ENCODE measurements around the gene DECR2. TPM values are rescaled to one million over a fixed set of nuclear protein-coding genes. Genes with fewer than 3 reads are reported as not detected.

DECR2 gene
- polyA plus RNA-seq, 4 donors, result 28.1 to 42.0 (median 31.9) TPM

GRCh38 chr16:427250-427649 lies 25.6 kb downstream of the DECR2 start:
- no peak for DNase-seq (ENCODE audit: low read depth in 4 of 4, low spot score in 2 of 4)

- DNase-seq (ENCODE audit: low read depth in 4 of 4, low spot score in 2 of 4), result no peak
Measured at GRCh38 chr16:430904-431303, 29.2 kb downstream of the DECR2 start.

DNA sequence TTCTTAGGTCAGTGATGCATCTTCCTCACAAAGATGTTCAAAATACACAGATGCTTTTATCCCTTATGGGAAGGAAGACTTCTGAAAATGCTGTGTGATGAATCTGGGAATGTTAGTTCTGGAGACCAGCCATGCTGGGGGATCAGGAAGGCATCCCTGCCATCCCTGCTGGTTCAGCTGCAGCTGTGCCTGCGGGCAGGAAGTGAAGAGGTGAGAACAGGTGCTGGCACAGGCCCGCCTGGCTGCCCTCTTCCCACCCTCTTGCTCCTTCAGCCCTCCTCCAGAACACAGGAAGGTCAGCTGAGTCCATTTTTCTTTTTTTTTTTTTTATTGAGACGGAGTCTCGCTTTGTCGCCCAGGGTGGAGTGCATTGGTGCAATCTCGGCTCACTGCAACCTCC lies 38.9 kb downstream of the DECR2 start:
- no peak for DNase-seq (ENCODE audit: low read depth in 4 of 4, low spot score in 2 of 4)

- DNase-seq (ENCODE audit: low read depth in 4 of 4, low spot score in 2 of 4), result no peak
Measured at GRCh38 chr16:441447-441846, 39.8 kb downstream of the DECR2 start.

GRCh38 chr16:442976-443375 lies 41.3 kb downstream of the DECR2 start:
- DNase-seq (ENCODE audit: low read depth in 4 of 4, low spot score in 2 of 4), result no peak

- DNase-seq (ENCODE audit: low read depth in 4 of 4, low spot score in 2 of 4), result no peak
Measured at GRCh38 chr16:444027-444426, 42.3 kb downstream of the DECR2 start.

DNA sequence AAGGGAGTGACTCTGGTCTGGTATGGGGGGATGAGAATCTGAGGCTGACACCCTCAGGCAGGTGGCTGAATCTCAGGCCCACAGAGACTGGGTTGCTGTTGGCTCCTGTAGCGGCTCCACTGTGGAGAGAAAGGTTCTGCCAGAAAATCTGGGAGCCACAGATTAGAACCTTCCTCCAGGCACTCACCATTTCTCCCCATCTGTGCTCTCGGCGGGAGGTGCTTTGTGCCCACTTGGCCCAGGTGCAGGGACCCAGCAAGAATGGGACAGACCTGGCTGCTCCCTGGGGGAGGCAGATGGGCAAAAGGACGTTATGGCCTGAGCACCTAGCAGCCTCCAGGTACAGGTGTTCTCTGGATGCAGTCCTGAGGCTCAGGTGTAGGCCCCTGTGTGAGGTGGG lies 43.9 kb downstream of the DECR2 start:
- DNase-seq (ENCODE audit: low read depth in 4 of 4, low spot score in 2 of 4), result no peak

- DNase-seq (ENCODE audit: low read depth in 4 of 4, low spot score in 2 of 4), result no peak
Measured at GRCh38 chr16:450385-450784, 48.7 kb downstream of the DECR2 start.

GRCh38 chr16:450785-451512 lies 49.3 kb downstream of the DECR2 start:
- no peak for DNase-seq (ENCODE audit: low read depth in 4 of 4, low spot score in 2 of 4)

GRCh38 chr16:454397-454940 lies 52.8 kb downstream of the DECR2 start:
- DNase-seq (ENCODE audit: low read depth in 4 of 4, low spot score in 2 of 4), result no peak

GRCh38 chr16:455453-455852 lies 53.8 kb downstream of the DECR2 start:
- no peak for DNase-seq (ENCODE audit: low read depth in 4 of 4, low spot score in 2 of 4)

GRCh38 chr16:456891-457483 lies 55.3 kb downstream of the DECR2 start:
- DNase-seq (ENCODE audit: low read depth in 4 of 4, low spot score in 2 of 4), result no peak

DNA sequence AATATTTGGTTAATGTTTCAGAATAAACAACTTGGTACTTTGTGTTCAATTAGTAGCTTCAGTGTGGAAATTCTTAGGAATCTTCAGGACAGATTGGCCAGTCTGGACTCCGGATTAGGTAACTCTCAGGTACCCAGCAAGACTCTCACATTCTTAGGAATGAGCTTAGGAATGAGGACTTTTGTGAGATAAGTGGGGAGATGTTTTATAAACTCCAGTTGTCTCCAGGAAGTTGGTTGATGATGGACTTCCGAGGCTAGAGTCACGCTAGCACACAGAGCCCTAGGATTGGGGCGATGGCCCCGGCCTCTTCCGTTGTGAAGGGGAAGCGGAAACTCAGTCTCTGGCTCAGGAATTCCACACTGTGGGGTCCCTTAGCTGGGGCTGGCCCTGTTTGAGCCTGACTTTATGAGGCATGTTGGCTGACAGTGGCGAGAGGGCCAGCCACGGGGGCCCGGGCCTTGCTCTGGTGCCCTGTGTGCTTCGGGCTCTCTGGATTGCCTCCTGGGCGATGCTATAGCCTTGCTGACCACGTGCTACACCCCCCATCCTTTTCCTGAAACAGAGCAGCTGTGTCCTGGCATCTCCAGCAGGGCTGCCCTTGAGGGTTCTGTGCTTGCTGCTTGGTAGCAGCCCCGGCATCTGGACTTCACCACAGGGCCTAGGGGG lies 56.2 kb downstream of the DECR2 start:
- DNase-seq (ENCODE audit: low read depth in 4 of 4, low spot score in 2 of 4), result no peak

GRCh38 chr16:459761-460160 lies 58.1 kb downstream of the DECR2 start:
- DNase-seq (ENCODE audit: low read depth in 4 of 4, low spot score in 2 of 4), result no peak

DNA sequence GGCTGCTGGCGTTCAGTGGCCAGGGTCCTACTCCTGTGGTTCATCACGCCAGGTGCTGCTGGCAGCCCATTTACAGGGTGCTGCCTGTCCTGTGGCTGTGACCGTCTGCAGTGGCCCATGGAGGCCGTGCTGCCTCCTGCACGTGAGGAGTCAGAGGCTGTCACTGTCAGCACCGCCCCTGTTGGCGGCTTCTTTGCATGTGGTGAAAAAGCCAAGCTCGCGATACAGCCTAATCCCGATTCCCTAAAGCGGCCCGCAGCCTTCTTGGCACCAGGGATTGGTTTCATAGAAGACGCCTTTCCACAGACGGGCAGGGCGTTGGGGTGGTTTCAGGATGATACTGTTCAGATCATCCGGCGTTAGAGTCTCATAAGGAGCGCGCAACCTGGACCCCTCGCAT lies 59.1 kb downstream of the DECR2 start:
- DNase-seq (ENCODE audit: low read depth in 4 of 4, low spot score in 2 of 4), result no peak

Other genes starting within 250 kb of the DECR2 start
- gene HBZ, start 249.2 kb upstream of the DECR2 start, polyA plus RNA-seq (ENCODE audit: insufficient read length in 4 of 4), result 1 to 10 TPM; 1.4 to 2.5 (median 2.0) TPM
- 1 to 10 TPM; 1.8 to 7.0 (median 5.7) TPM for gene HBM, start 235.9 kb upstream of the DECR2 start, polyA plus RNA-seq (ENCODE audit: insufficient read length in 4 of 4)
- 1,000 to 10,000 TPM in 3 of 4 donors, 100 to 1,000 TPM in 1; 776 to 1,213 (median 1,160) TPM for gene HBA2, start 229.0 kb upstream of the DECR2 start, polyA plus RNA-seq (ENCODE audit: insufficient read length in 4 of 4)
- 100 to 1,000 TPM; 481 to 856 (median 780) TPM for gene HBA1, start 225.2 kb upstream of the DECR2 start, polyA plus RNA-seq (ENCODE audit: insufficient read length in 4 of 4)
- gene HBQ1, start 221.4 kb upstream of the DECR2 start, polyA plus RNA-seq (ENCODE audit: insufficient read length in 4 of 4), result 1 to 10 TPM in 2 of 4 donors, under 1 TPM in 2; 0.77 to 1.2 (median 0.91) TPM
- 100 to 1,000 TPM in 3 of 4 donors, 10 to 100 TPM in 1; 98.9 to 185 (median 135) TPM for gene LUC7L, start 172.4 kb upstream of the DECR2 start, polyA plus RNA-seq (ENCODE audit: insufficient read length in 4 of 4)
- gene FAM234A, start 167.1 kb upstream of the DECR2 start, polyA plus RNA-seq (ENCODE audit: insufficient read length in 4 of 4), result 10 to 100 TPM; 63.7 to 91.2 (median 82.5) TPM
- gene RGS11, start 125.9 kb upstream of the DECR2 start, polyA plus RNA-seq (ENCODE audit: insufficient read length in 4 of 4), result 1 to 10 TPM in 3 of 4 donors, under 1 TPM in 1; 0.46 to 2.7 (median 1.8) TPM
- gene ARHGDIG, start 121.3 kb upstream of the DECR2 start, polyA plus RNA-seq (ENCODE audit: insufficient read length in 4 of 4), result 1 to 10 TPM; 2.0 to 6.0 (median 4.1) TPM
- 1 to 10 TPM in 2 of 4 donors, under 1 TPM in 2; 0.44 to 3.5 (median 1.7) TPM for gene PDIA2, start 118.7 kb upstream of the DECR2 start, polyA plus RNA-seq (ENCODE audit: insufficient read length in 4 of 4)
- 10 to 100 TPM; 16.4 to 26.7 (median 23.2) TPM for gene AXIN1, start 49.2 kb upstream of the DECR2 start, polyA plus RNA-seq (ENCODE audit: insufficient read length in 4 of 4)
- 10 to 100 TPM; 62.6 to 93.5 (median 80.6) TPM for gene MRPL28, start 31.3 kb upstream of the DECR2 start, polyA plus RNA-seq (ENCODE audit: insufficient read length in 4 of 4)
- 10 to 100 TPM; 64.1 to 72.1 (median 69.3) TPM for gene PGAP6, start 19.9 kb upstream of the DECR2 start, polyA plus RNA-seq (ENCODE audit: insufficient read length in 4 of 4)
- 100 to 1,000 TPM; 102 to 159 (median 136) TPM for gene NME4, start 4.7 kb upstream of the DECR2 start, polyA plus RNA-seq (ENCODE audit: insufficient read length in 4 of 4)
- 100 to 1,000 TPM in 2 of 4 donors, 10 to 100 TPM in 2; 72.9 to 144 (median 109) TPM for gene RAB11FIP3, start 23.8 kb downstream of the DECR2 start, polyA plus RNA-seq (ENCODE audit: insufficient read length in 4 of 4)
- 10 to 100 TPM; 20.0 to 40.2 (median 32.6) TPM for gene CAPN15, start 125.8 kb downstream of the DECR2 start, polyA plus RNA-seq (ENCODE audit: insufficient read length in 4 of 4)
- gene PRR35, start 158.5 kb downstream of the DECR2 start, polyA plus RNA-seq (ENCODE audit: insufficient read length in 4 of 4), result 10 to 100 TPM in 3 of 4 donors, 1 to 10 TPM in 1; 8.2 to 20.3 (median 16.6) TPM
- 10 to 100 TPM in 1 of 4 donors, 1 to 10 TPM in 3; 7.3 to 13.7 (median 8.3) TPM for gene NHLRC4, start 165.1 kb downstream of the DECR2 start, polyA plus RNA-seq (ENCODE audit: insufficient read length in 4 of 4)
- 10 to 100 TPM; 44.9 to 92.7 (median 76.9) TPM for gene PIGQ, start 168.1 kb downstream of the DECR2 start, polyA plus RNA-seq (ENCODE audit: insufficient read length in 4 of 4)
- 10 to 100 TPM; 15.4 to 32.2 (median 24.8) TPM for gene RAB40C, start 188.2 kb downstream of the DECR2 start, polyA plus RNA-seq (ENCODE audit: insufficient read length in 4 of 4)
- gene WFIKKN1, start 229.1 kb downstream of the DECR2 start, polyA plus RNA-seq (ENCODE audit: insufficient read length in 4 of 4), result 1 to 10 TPM in 3 of 4 donors, under 1 TPM in 1; 0.83 to 3.7 (median 2.3) TPM
- 10 to 100 TPM; 40.1 to 81.6 (median 60.1) TPM for gene METTL26, start 234.4 kb downstream of the DECR2 start, polyA plus RNA-seq (ENCODE audit: insufficient read length in 4 of 4)
- gene MCRIP2, start 239.9 kb downstream of the DECR2 start, polyA plus RNA-seq (ENCODE audit: insufficient read length in 4 of 4), result 10 to 100 TPM; 13.6 to 30.9 (median 25.1) TPM
- gene WDR90, start 247.5 kb downstream of the DECR2 start, polyA plus RNA-seq (ENCODE audit: insufficient read length in 4 of 4), result 10 to 100 TPM; 23.5 to 76.1 (median 52.9) TPM